Endothelial cell (in vitro differentiated cells): Measurements from ENCODE around the gene IGDCC3. TPM values are rescaled to one million over a fixed set of nuclear protein-coding genes. Genes with fewer than 3 reads are reported as not detected.

Experiments used
- DNase-seq: peaks from one replicate; pipeline ENCODE4 v3.0.0; 2021; ENCODE audit warnings: low spot score
- H3K27ac Mint-ChIP-seq: one replicate; pipeline ENCODE4 v1.8.0; 2021; ENCODE audit warnings: mixed read lengths, inconsistent platforms; ENCODE audit not compliant: unreplicated experiment
- H3K27me3 Mint-ChIP-seq: one replicate; pipeline ENCODE4 v1.8.0; 2021; ENCODE audit warnings: mild to moderate bottlenecking, moderate library complexity, mixed read lengths, inconsistent platforms; ENCODE audit not compliant: unreplicated experiment
- H3K36me3 Mint-ChIP-seq: one replicate; pipeline ENCODE4 v1.8.0; 2021; ENCODE audit warnings: mild to moderate bottlenecking, low read depth, mixed read lengths, inconsistent platforms; ENCODE audit not compliant: unreplicated experiment
- H3K4me1 Mint-ChIP-seq: one replicate; pipeline ENCODE4 v1.8.0; 2021; ENCODE audit warnings: mild to moderate bottlenecking, mixed read lengths, inconsistent platforms; ENCODE audit not compliant: unreplicated experiment
- H3K4me3 Mint-ChIP-seq: one replicate; pipeline ENCODE4 v1.8.0; 2021; ENCODE audit warnings: mild to moderate bottlenecking, mixed read lengths, inconsistent platforms; ENCODE audit not compliant: unreplicated experiment
- H3K9me3 Mint-ChIP-seq: one replicate; pipeline ENCODE4 v1.8.0; 2021; ENCODE audit warnings: mixed read lengths, inconsistent platforms; ENCODE audit not compliant: unreplicated experiment
- total RNA-seq: library from RNA; stranded (reverse); fragmentation: NEBNext Ultra II Directional; extraction: Animal tissue kit (Norgen Biotek cat#: 25700); gene quantifications from one replicate; pipeline ENCODE4 v1.2.1, GENCODE V29; 2021; ENCODE audit not compliant: unreplicated experiment
- TF ChIP-seq, protein P1 (sequence below): fragments of 200-600 bp; sonication (generic); IDR thresholded peaks from one replicate; pipeline ENCODE4 v1.5.0; 2021; ENCODE audit warnings: antibody characterized with exemption; ENCODE audit not compliant: unreplicated experiment

Gene IGDCC3
- total RNA-seq, 1 donor from 2014 or later: 538 TPM

DNA sequence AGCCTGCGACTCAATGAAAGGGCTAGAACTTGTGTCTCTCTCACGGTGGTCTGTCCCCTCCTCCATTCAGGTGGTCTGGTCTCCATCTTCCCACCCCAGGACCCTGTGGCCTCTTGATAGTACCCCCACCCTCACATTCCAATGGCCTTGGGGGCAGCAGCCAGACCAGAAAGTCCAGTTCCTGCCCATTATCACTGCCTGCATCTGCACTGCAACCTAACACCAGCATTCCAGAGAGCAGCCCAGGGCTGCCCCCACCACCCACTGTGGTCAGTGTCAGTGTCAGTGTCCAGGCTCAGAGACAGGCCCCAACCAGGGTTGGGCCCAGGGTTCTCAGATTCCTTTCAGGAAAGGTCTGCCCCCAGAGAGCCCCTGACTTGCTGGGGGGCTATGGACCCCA, 12.6 kb downstream of the IGDCC3 start:
- no peaks in the 10 kb centered on the region for H3K9me3 Mint-ChIP-seq
- H3K36me3 Mint-ChIP-seq: peaks cover 51% of the 10 kb centered on the region
- no peak for DNase-seq
- peak overlapping the region; percentile 93 for H3K27ac Mint-ChIP-seq
- H3K4me1 Mint-ChIP-seq: peaks cover 74% of the 10 kb centered on the region
- peaks cover 14% of the 10 kb centered on the region for H3K27me3 Mint-ChIP-seq
- peak overlapping the region; percentile 15 for H3K4me3 Mint-ChIP-seq
- TF ChIP-seq, protein P1, sequence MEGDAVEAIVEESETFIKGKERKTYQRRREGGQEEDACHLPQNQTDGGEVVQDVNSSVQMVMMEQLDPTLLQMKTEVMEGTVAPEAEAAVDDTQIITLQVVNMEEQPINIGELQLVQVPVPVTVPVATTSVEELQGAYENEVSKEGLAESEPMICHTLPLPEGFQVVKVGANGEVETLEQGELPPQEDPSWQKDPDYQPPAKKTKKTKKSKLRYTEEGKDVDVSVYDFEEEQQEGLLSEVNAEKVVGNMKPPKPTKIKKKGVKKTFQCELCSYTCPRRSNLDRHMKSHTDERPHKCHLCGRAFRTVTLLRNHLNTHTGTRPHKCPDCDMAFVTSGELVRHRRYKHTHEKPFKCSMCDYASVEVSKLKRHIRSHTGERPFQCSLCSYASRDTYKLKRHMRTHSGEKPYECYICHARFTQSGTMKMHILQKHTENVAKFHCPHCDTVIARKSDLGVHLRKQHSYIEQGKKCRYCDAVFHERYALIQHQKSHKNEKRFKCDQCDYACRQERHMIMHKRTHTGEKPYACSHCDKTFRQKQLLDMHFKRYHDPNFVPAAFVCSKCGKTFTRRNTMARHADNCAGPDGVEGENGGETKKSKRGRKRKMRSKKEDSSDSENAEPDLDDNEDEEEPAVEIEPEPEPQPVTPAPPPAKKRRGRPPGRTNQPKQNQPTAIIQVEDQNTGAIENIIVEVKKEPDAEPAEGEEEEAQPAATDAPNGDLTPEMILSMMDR: no peak

GRCh38 chr15:65363766-65364165, 14.0 kb downstream of the IGDCC3 start:
- Mint-ChIP-seq H3K27ac (peak overlapping the region; percentile 93), H3K36me3 (peaks cover 50% of the 10 kb centered on the region), H3K9me3 (no peaks in the 10 kb centered on the region), H3K27me3 (peaks cover 11% of the 10 kb centered on the region), H3K4me3 (peak overlapping the region; percentile 72), H3K4me1 (peaks cover 71% of the 10 kb centered on the region)
- TF ChIP-seq, protein P1: no peak
- no peak for DNase-seq

DNA sequence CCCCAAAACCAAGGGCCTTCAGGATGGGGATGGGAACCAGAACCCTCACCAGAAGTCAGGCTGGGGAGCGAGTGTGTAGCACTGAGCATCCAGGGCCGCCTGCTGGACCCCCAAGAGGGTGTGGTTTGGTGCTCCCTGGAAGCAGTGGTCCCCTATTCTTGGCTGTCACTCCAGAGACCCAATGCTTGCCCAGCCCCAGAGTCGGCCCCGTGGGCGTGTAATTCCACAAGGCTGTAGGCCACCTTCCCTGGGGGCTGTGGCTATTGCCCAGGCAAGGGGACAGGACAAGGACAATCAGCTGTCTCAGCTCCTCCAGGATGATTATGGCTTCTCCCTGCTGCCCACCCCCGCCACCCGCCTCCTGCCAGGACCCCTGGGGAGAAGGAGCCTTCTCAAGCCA, 14.5 kb downstream of the IGDCC3 start:
- Mint-ChIP-seq H3K4me3 (peak overlapping the region; percentile 72), H3K27me3 (peaks cover 11% of the 10 kb centered on the region), H3K36me3 (peaks cover 47% of the 10 kb centered on the region), H3K4me1 (peaks cover 70% of the 10 kb centered on the region), H3K27ac (peak overlapping the region; percentile 93), H3K9me3 (no peaks in the 10 kb centered on the region)
- TF ChIP-seq, protein P1: no peak
- DNase-seq: no peak

DNA sequence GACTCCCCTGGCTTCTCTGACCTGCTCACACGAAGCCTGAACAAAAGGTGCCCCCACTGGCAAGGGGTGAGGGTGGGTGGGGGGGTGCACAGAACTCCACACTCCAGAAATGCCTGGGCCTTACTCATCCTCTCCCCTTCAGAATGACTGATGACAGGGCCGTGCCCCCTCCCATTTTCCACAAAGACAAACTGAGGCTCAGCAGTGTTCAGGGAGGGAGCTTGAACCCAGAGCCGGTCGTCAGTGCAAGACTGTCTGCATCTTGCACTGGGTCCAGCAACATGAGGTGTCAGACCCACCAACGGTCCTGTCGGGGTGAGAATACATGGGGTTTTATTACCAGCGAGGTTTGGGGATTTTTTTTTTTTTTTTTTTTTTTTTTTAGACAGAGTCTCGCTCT, 15.3 kb downstream of the IGDCC3 start:
- Mint-ChIP-seq H3K36me3 (peaks cover 47% of the 10 kb centered on the region), H3K4me1 (peaks cover 70% of the 10 kb centered on the region), H3K9me3 (no peaks in the 10 kb centered on the region), H3K27me3 (peaks cover 6% of the 10 kb centered on the region), H3K4me3 (no peak overlapping the region), H3K27ac (no peak overlapping the region)
- DNase-seq: no peak
- TF ChIP-seq, protein P1: no peak

DNA sequence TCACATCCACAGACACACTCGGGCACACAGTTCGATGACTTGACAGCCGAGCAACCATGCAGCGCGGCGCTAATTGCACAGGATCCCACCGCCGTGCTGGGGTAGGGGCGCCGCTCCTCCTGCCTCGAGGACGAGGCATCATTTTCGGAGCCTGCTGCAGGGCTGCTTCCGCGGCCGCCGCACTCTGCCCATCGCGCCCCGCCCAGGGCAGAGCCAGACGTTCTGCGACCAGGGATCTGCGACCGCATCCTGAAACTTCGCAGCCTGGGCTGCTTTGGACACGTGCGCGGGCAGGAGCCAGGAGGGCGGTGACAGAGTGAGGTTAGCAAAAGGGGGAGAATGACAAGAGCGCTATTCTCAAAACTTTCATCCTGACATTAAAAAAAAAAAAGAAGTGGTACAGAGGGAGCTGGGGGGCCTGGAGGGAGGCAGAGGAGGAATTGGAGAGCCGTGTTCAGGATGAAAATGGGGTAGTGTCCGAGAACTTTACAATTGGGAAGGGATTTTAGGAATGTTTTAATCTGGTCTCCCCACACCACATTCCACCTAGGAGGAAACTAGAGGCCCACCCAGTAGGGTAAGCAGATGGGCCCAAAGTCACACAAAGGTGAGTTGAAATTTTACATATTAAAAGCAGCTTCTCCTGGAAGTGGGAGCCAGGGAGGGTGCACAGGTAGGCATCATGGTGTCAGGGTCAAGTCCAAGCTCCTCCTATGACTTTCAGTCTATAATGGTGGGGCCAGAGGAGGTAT, 15.9 kb downstream of the IGDCC3 start:
- DNase-seq: no peak
- peak overlapping the region; percentile 83 for H3K4me3 Mint-ChIP-seq
- no peaks in the 10 kb centered on the region for H3K9me3 Mint-ChIP-seq
- peaks cover 6% of the 10 kb centered on the region for H3K27me3 Mint-ChIP-seq
- TF ChIP-seq, protein P1: no peak
- no peak overlapping the region for H3K27ac Mint-ChIP-seq
- H3K36me3 Mint-ChIP-seq: peaks cover 46% of the 10 kb centered on the region
- peaks cover 70% of the 10 kb centered on the region for H3K4me1 Mint-ChIP-seq
